Endothelial cell of umbilical vein (primary cell): ENCODE results near the gene OPRD1. TPM values are rescaled to one million over a fixed set of nuclear protein-coding genes. Genes with fewer than 3 reads are reported as not detected.

ENCODE experiments used
- BruUV-seq: library from RNA; stranded (reverse); fragments of 400-500 nt; replicated peaks from 2 replicates; lab custom pipeline; 2021; lab: Mats Ljungman, UMichigan
- CTCF ChIA-PET: fragments of 300-600, 350-600 bp; sonication (Branson Sonifier 250); formaldehyde crosslinking; loops from one replicate; lab custom pipeline; 2021; ENCODE audit warnings: antibody characterized with exemption, inconsistent platforms; lab: Charles Lee
- POLR2A ChIA-PET: fragments of 300-600, 350-600 bp; sonication (Branson Sonifier 250); formaldehyde crosslinking; loops from one replicate; lab custom pipeline; 2021; ENCODE audit warnings: antibody characterized with exemption, inconsistent platforms; lab: Charles Lee
- DNase-seq: peaks from one replicate; pipeline ENCODE4 v3.0.0-alpha.2; 2011; ENCODE audit warnings: low read depth, low spot score
- FAIRE-seq: peaks from 2 replicates; lab custom pipeline; 2011; peaks lifted over from hg19 to GRCh38; lab: Jason Lieb, UNC
- H2AFZ ChIP-seq: 2 replicates; pipeline ENCODE4 v1.6.0; 2012; ENCODE audit warnings: low read depth, low read length, control low read depth, inconsistent platforms
- H3K27ac ChIP-seq: 2 replicates; pipeline ENCODE4 v1.5.1; 2011; ENCODE audit warnings: low read depth, mild to moderate bottlenecking, control low read depth, low read length, moderate library complexity; ENCODE audit not compliant: insufficient read depth
- H3K27me3 ChIP-seq, 2 experiments: 2 replicates each; pipeline versions ENCODE4 v1.6.0 to v1.6.1; 2011; ENCODE audit warnings: low read length in 2 of 2, mixed read lengths in 1 of 2; ENCODE audit not compliant: control insufficient read depth in 2 of 2, insufficient read depth in 2 of 2
- H3K36me3 ChIP-seq, 2 experiments: 2 replicates in 1 of 2; 3 replicates in 1 of 2; pipeline ENCODE4 v1.5.1; 2011; ENCODE audit warnings: low read length in 2 of 2, mild to moderate bottlenecking in 1 of 2, moderate library complexity in 1 of 2; ENCODE audit not compliant: control insufficient read depth in 2 of 2, insufficient read depth in 2 of 2; ENCODE audit errors: extremely low read depth in 1 of 2
- H3K4me1 ChIP-seq: 3 replicates; pipeline ENCODE4 v1.5.1; 2011; ENCODE audit warnings: mild to moderate bottlenecking, low read length; ENCODE audit not compliant: control insufficient read depth, insufficient read depth; ENCODE audit errors: extremely low read depth
- H3K4me2 ChIP-seq: 2 replicates; pipeline ENCODE4 v1.6.1; 2011; ENCODE audit warnings: low read length, control low read depth, mixed read lengths; ENCODE audit not compliant: insufficient read depth
- H3K4me3 ChIP-seq, 3 experiments: fragments of 200-600 bp in 1 of 3; sonication (generic), shearing (Covaris generic) in 1 of 3; replicated peaks in 1 of 3; 2 replicates each; pipeline ENCODE4 v1.5.1; 2011 to 2016; ENCODE audit warnings: control low read depth in 3 of 3, low read length in 3 of 3, mild to moderate bottlenecking in 2 of 3, inconsistent platforms in 1 of 3, low read depth in 1 of 3, moderate library complexity in 1 of 3; ENCODE audit not compliant: insufficient read depth in 1 of 3
- H3K79me2 ChIP-seq: 2 replicates; pipeline ENCODE4 v1.6.0; 2012; ENCODE audit warnings: low read length, inconsistent platforms; ENCODE audit not compliant: control insufficient read depth, insufficient read depth
- H3K9ac ChIP-seq: replicated peaks from 2 replicates; pipeline ENCODE3; 2011; ENCODE audit warnings: low read length, control low read depth; ENCODE audit not compliant: insufficient read depth; ENCODE audit errors: extremely low read depth
- H3K9me1 ChIP-seq: replicated peaks from 3 replicates; pipeline ENCODE4 v1.6.0; 2011; ENCODE audit warnings: mild to moderate bottlenecking, low read length; ENCODE audit not compliant: control insufficient read depth, insufficient read depth; ENCODE audit errors: extremely low read depth
- H3K9me3 ChIP-seq: replicated peaks from 2 replicates; pipeline ENCODE4 v1.5.1; 2012; ENCODE audit warnings: low read length, inconsistent platforms; ENCODE audit not compliant: control insufficient read depth, insufficient read depth
- H4K20me1 ChIP-seq: replicated peaks from 2 replicates; pipeline ENCODE3; 2011; ENCODE audit warnings: mild to moderate bottlenecking, low read length; ENCODE audit not compliant: control insufficient read depth, insufficient read depth; ENCODE audit errors: extremely low read depth
- CTCF ChIP-seq, 2 donors: IDR thresholded peaks; 1 replicate in 1 of 2; 2 replicates in 1 of 2; pipeline ENCODE4 v1.5.1; 2011; ENCODE audit warnings: low read length in 2 of 2, mild to moderate bottlenecking in 2 of 2, moderate library complexity in 2 of 2, control low read depth in 1 of 2, inconsistent platforms in 1 of 2, low read depth in 1 of 2; ENCODE audit not compliant: insufficient read depth in 1 of 2; ENCODE audit errors: extremely low read depth in 1 of 2
- EZH2 ChIP-seq: IDR thresholded peaks from 2 replicates; pipeline ENCODE4 v1.6.1; 2012; ENCODE audit warnings: borderline replicate concordance, low read depth, mild to moderate bottlenecking, moderate library complexity, low read length, inconsistent platforms; ENCODE audit not compliant: severe bottlenecking
- FOS ChIP-seq: IDR thresholded peaks from 2 replicates; pipeline ENCODE4 v1.6.1; 2011; ENCODE audit warnings: mild to moderate bottlenecking, low read length, moderate library complexity, borderline replicate concordance; ENCODE audit not compliant: insufficient read depth
- GATA2 ChIP-seq: IDR thresholded peaks from 2 replicates; pipeline ENCODE4 v1.7.0; 2011; ENCODE audit warnings: low read depth, mild to moderate bottlenecking, moderate library complexity, mixed read lengths, low read length; ENCODE audit not compliant: insufficient read length, insufficient read depth
- JUN ChIP-seq: IDR thresholded peaks from 2 replicates; pipeline ENCODE4 v1.6.1; 2011; ENCODE audit warnings: borderline replicate concordance, low read depth; ENCODE audit not compliant: insufficient read length, insufficient read depth
- MAX ChIP-seq: IDR thresholded peaks from 2 replicates; pipeline ENCODE4 v1.6.1; 2011; ENCODE audit not compliant: insufficient read depth, insufficient read length
- MYC ChIP-seq: IDR thresholded peaks from one replicate; pipeline ENCODE4 v1.6.1; 2011; ENCODE audit warnings: mild to moderate bottlenecking, low read depth, low read length
- POLR2A ChIP-seq: IDR thresholded peaks from 2 replicates; pipeline ENCODE4 v1.6.1; 2012; ENCODE audit warnings: low read depth, mild to moderate bottlenecking, control low read depth, low read length
- POLR2AphosphoS5 ChIP-seq: IDR thresholded peaks from 2 replicates; pipeline ENCODE4 v1.6.1; 2012; ENCODE audit warnings: low read depth, mild to moderate bottlenecking, control low read depth, low read length, moderate library complexity; ENCODE audit not compliant: insufficient read depth
- dilution Hi-C: fragments of 300-500 bp; cut with MboI; formaldehyde crosslinking; loops from one replicate; pipeline ENCODE4 v1.15.0; 2019; ENCODE audit warnings: low sequenced_read_pairs; ENCODE audit not compliant: extremely low pct_ligation_motif_present
- intact Hi-C: fragments of 100-400 bp; cut with micrococcal nuclease; formaldehyde crosslinking; loops from one replicate; pipeline ENCODE4 v1.10.0; 2022
- polyA plus RNA-seq, 4 experiments: library from polyadenylated mRNA; depleted of rRNA in 3 of 4; stranded (reverse) in 3 of 4; unstranded in 1 of 4; fragments of >200 nt; gene quantifications; 2 replicates each; pipeline versions ENCODE4 v1.2.1 to v1.2.3, GENCODE V29; 2011 to 2012; ENCODE audit warnings: missing spikeins in 1 of 4
- total RNA-seq: library from RNA; stranded (reverse); gene quantifications from 2 replicates; pipeline ENCODE4 v1.2.3, GENCODE V29; 2021

Gene OPRD1
- total and polyA plus RNA-seq, 2 donors (not counting 3 experiments of a cell fraction or from before 2014, with no cell fraction given), result not detected

GRCh38 chr1:28910379-28911115 lies 98.6 kb downstream of the OPRD1 start:
- Histone ChIP-seq H3K27me3 (no peaks in the 10 kb centered on the region), H3K79me2 (no peaks in the 10 kb centered on the region), H3K4me2 (no peak overlapping the region), H3K36me3 (no peaks in the 10 kb centered on the region), H3K9me3 (no peaks in the 10 kb centered on the region), H3K9ac (no peak overlapping the region), H4K20me1 (no peaks in the 10 kb centered on the region), H3K4me3 (no peak overlapping the region), H3K27ac (no peak overlapping the region), H3K4me1 (peaks cover 10% of the 10 kb centered on the region), H3K9me1 (no peaks in the 10 kb centered on the region), H2AFZ (no peak overlapping the region)
- no peak for FAIRE-seq
- intact Hi-C loops (no loop called here), dilution Hi-C loops (no loop called here)
- no peak for TF ChIP-seq POLR2A
- TF ChIP-seq JUN, result no peak
- ChIA-PET POLR2A (no interaction called here), CTCF (interaction anchor here (0.9 kb wide), 1 partner anchor 29 kb away, joined by 3 read pairs; no protein-coding TSS in a partner anchor)
- no peak for DNase-seq
- BruUV-seq, result no TSS peak

GRCh38 chr1:28913786-28914227 lies 101.8 kb downstream of the OPRD1 start:
- peaks cover 10% of the 10 kb centered on the region for H3K4me1 ChIP-seq
- FAIRE-seq (peak; percentile 43), DNase-seq (no peak)
- H3K4me3 ChIP-seq, result peak overlapping the region; percentile 18 to 52 (median 39)
- peak overlapping the region; percentile 43 for H3K9ac ChIP-seq
- intact Hi-C loops, result loop anchor here (1.0 kb wide), 2 partner anchors 13 to 27 kb away; no protein-coding TSS in a partner anchor
- no peaks in the 10 kb centered on the region for H3K79me2 ChIP-seq
- H3K27me3 ChIP-seq, result no peaks in the 10 kb centered on the region
- no peaks in the 10 kb centered on the region for H3K9me3 ChIP-seq
- peak overlapping the region; percentile 91 for H2AFZ ChIP-seq
- ChIA-PET POLR2A (no interaction called here), CTCF (interaction anchor here (1.0 to 4.2 kb wide), 8 partner anchors 10 to 289 kb away, joined by 5 to 27 read pairs (median 6); partner anchors contain the start of gene SRSF4)
- H3K27ac ChIP-seq, result peak overlapping the region; percentile 9
- H3K36me3 ChIP-seq, result no peaks in the 10 kb centered on the region
- no peaks in the 10 kb centered on the region for H4K20me1 ChIP-seq
- no peaks in the 10 kb centered on the region for H3K9me1 ChIP-seq
- dilution Hi-C loops, result no loop called here
- TSS peak; percentile 72 for BruUV-seq
- H3K4me2 ChIP-seq, result peak overlapping the region; percentile 77
- TF ChIP-seq CTCF (IDR thresholded peaks at IDR 0.05; ENCODE audit: extremely low read depth in 1 of 2, insufficient read depth in 1 of 2, low read depth in 1 of 2, low read length in 2 of 2), result no peak
- no peak for TF ChIP-seq JUN
- no peak for TF ChIP-seq MAX
- TF ChIP-seq FOS, result no peak
- TF ChIP-seq GATA2, result no peak
- TF ChIP-seq POLR2AphosphoS5, result no peak
- TF ChIP-seq EZH2, result no peak
- no peak for TF ChIP-seq POLR2A
- TF ChIP-seq MYC, result no peak
